Testis (tissue), 2 donors: ENCODE data around the gene GGA1.

Experiments
- CTCF ChIP-seq, 3 experiments: fragments of 450-650 bp in 2 of 3; fragments of 200-600 bp in 1 of 3; sonication (generic) in 1 of 3; IDR thresholded peaks; one replicate each; pipeline ENCODE4 v1.5.1; 2016 to 2019; ENCODE audit warnings: antibody characterized with exemption in 3 of 3, mild to moderate bottlenecking in 2 of 3, moderate library complexity in 1 of 3
- POLR2A ChIP-seq: fragments of 450-650 bp; IDR thresholded peaks from one replicate; pipeline ENCODE4 v1.6.1; 2017; ENCODE audit warnings: antibody characterized with exemption, mild to moderate bottlenecking, moderate library complexity

- TF ChIP-seq CTCF (IDR thresholded peaks at IDR 0.05) (no peak), POLR2A (no peak)
Observed at GRCh38 chr22:37575490-37576003, 33.1 kb upstream of the GGA1 start.
